ENCODE measurements around the gene TMEM126B. TPM values are rescaled to one million over a fixed set of nuclear protein-coding genes. Genes with fewer than 3 reads are reported as not detected.

TMEM126B gene
- total and polyA plus RNA-seq, 10 of the 15 experiments (the other 5 are each of a cell fraction or from before 2014, with no cell fraction given): 36.9 to 117 (median 70.3) TPM

- TF ChIP-seq CBX3 (IDR thresholded peaks at IDR 0.05; ENCODE audit: borderline replicate concordance, low read depth) (no peak), BMI1 (IDR thresholded peaks at IDR 0.05; ENCODE audit: borderline replicate concordance) (no peak; the same call in 1 of the 2 replicates), BCLAF1 (IDR thresholded peaks at IDR 0.05) (no peak), RELA (IDR thresholded peaks at IDR 0.05; ENCODE audit: borderline replicate concordance, partially characterized antibody) (peak; percentile 34), MEF2B (IDR thresholded peaks at IDR 0.05; ENCODE audit: partially characterized antibody, poor library complexity, severe bottlenecking) (no peak), JUNB (IDR thresholded peaks at IDR 0.05) (no peak), E4F1 (IDR thresholded peaks at IDR 0.05; ENCODE audit: borderline replicate concordance, partially characterized antibody) (no peak), ZZZ3 (IDR thresholded peaks at IDR 0.05; ENCODE audit: control insufficient read depth, insufficient read length, low read depth) (no peak), FOS (IDR thresholded peaks at IDR 0.05; ENCODE audit: borderline replicate concordance, extremely low read depth, insufficient read length) (no peak), RBBP5 (conservative IDR thresholded peaks at IDR 0.05) (no peak), PML (IDR thresholded peaks at IDR 0.05; ENCODE audit: low read length) (peak; percentile 94), CHD4 (IDR thresholded peaks at IDR 0.05) (no peak), MXI1 (IDR thresholded peaks at IDR 0.05; ENCODE audit: low read depth, low read length) (peak; percentile 91), POLR2A (IDR thresholded peaks at IDR 0.05; ENCODE audit: low read depth, low read length) (peak; percentile 97), ESRRA (IDR thresholded peaks at IDR 0.05; ENCODE audit: low read length) (0 out of 2 replicates have a peak, but pooled peaks have one; percentile 17), ATF7 (IDR thresholded peaks at IDR 0.05; ENCODE audit: low read depth) (0 out of 2 replicates have a peak, but pooled peaks have one; percentile 27), HDAC6 (IDR thresholded peaks at IDR 0.05; ENCODE audit: unreplicated experiment) (peak; percentile 55), TCF12 (IDR thresholded peaks at IDR 0.05; ENCODE audit: low read depth, low read length) (no peak), LARP7 (IDR thresholded peaks at IDR 0.05) (peak; percentile 57; the same call in 1 of the 2 replicates), SMC3 (IDR thresholded peaks at IDR 0.05; ENCODE audit: borderline replicate concordance, low read length) (no peak), FOXM1 (IDR thresholded peaks at IDR 0.05; ENCODE audit: low read depth, low read length) (no peak), YY1 (IDR thresholded peaks at IDR 0.05; ENCODE audit: low read depth, low read length) (peak; percentile 99), ZNF274 (IDR thresholded peaks at IDR 0.05; ENCODE audit: insufficient read depth, insufficient read length) (no peak), POLR2AphosphoS5 (IDR thresholded peaks at IDR 0.05; ENCODE audit: low read length) (peak; percentile 95), EED (IDR thresholded peaks at IDR 0.05; ENCODE audit: low read depth) (0 out of 2 replicates have a peak, but pooled peaks have one; percentile 10), BCL11A (IDR thresholded peaks at IDR 0.05; ENCODE audit: low read depth, low read length) (no peak)
- TF ChIP-seq, protein P1, sequence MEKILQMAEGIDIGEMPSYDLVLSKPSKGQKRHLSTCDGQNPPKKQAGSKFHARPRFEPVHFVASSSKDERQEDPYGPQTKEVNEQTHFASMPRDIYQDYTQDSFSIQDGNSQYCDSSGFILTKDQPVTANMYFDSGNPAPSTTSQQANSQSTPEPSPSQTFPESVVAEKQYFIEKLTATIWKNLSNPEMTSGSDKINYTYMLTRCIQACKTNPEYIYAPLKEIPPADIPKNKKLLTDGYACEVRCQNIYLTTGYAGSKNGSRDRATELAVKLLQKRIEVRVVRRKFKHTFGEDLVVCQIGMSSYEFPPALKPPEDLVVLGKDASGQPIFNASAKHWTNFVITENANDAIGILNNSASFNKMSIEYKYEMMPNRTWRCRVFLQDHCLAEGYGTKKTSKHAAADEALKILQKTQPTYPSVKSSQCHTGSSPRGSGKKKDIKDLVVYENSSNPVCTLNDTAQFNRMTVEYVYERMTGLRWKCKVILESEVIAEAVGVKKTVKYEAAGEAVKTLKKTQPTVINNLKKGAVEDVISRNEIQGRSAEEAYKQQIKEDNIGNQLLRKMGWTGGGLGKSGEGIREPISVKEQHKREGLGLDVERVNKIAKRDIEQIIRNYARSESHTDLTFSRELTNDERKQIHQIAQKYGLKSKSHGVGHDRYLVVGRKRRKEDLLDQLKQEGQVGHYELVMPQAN (conservative IDR thresholded peaks at IDR 0.05): peak; percentile 74
These were observed 19.4 kb downstream of the TMEM126B start, which contains the start of gene TMEM126A (continued) for GRCh38 chr11:85647604-85648299.

Data from GM12878 (cell line).